Subcutaneous adipose tissue (tissue), 4 donors: ENCODE measurements around the gene AOC1. TPM values are rescaled to one million over a fixed set of nuclear protein-coding genes. Genes with fewer than 3 reads are reported as not detected.

ENCODE experiments used
- CTCF ChIP-seq: fragments of 450-650 bp; IDR thresholded peaks from one replicate; pipeline ENCODE4 v1.5.1; 2016; ENCODE audit warnings: low read depth, mild to moderate bottlenecking, control low read depth, antibody characterized with exemption, moderate library complexity
- total RNA-seq, 4 donors: library from RNA; depleted of rRNA; stranded (reverse); fragments of >200 nt; gene quantifications; one replicate each; pipeline ENCODE4 v1.1.0, GENCODE V29; 2016

Gene AOC1
- total RNA-seq, 4 donors from 2014 or later: 0.33 to 0.68 TPM; not detected in 2

DNA sequence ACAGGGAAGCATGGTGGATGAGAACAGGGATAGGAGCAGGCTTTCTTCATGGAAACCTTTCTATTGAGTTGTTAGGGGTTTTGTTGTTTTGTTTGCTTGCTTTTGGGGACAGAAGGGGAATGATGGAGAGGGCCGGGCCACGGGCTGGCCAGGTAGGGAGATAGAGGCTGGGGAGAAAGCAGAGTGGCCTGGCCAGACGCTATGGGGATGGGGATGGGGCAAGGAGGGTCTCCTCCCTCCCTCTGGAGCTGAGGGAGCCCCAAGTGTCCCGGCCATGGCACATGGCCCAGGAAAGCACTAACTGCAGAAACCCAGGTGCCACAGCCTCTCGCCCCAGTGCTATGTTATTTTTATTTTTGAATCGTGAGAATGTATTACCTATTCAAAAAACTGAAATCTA, 10.0 kb downstream of the AOC1 start:
- TF ChIP-seq CTCF: no peak

- no peak for TF ChIP-seq CTCF
These were observed 11.6 kb downstream of the AOC1 start for GRCh38 chr7:150863946-150864345.

DNA sequence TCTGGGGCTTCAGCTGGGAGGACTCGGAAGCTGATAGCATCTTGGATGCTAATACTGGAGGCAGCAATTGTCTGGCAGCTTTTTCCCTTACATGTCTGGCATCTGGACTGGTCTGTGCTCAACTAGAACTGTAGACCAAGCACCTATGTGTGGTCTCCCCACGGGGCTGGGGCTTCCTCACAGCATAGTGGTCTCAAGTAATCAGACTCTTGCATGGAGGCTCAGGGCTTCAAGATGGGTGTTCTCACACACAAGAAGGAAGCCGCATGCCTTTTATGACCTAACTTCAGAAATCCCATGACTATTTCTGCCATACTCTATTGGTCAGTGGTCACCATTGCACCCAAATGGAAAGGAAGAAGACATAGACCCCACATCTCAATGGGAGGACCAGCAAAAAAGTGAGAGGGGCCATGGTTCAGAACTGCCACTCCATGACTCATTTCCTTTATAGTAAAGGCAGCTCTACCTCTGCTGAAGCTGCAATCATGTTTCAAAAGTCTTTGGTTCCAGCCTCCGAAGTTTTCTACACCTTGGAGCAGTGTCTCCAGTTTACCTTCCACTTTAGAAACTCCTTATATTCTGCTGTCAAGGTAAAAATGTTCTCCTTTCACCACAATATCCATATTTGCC, 14.7 kb downstream of the AOC1 start:
- no peak for TF ChIP-seq CTCF

DNA sequence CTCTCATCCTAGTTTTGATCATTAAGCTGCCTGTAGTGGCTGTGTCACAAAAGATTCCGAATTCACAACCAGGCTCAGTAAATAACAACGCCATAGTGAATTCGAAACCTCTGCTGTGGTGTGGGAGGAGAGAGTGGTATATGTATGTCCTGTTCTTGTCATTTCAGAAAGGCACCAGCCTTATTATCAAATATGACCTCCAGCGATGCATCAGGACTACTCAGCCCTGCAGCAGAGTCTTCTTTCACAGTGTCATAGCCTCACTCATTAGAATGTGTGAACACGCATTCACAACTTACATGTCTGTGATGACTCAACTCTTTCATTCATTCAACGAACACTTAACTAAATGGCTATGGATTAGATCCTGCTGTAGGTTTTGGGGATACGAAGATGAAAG, 15.3 kb downstream of the AOC1 start:
- no peak for TF ChIP-seq CTCF

GRCh38 chr7:150869467-150869866, 17.1 kb downstream of the AOC1 start:
- TF ChIP-seq CTCF: no peak

- TF ChIP-seq CTCF: no peak
These were observed 19.3 kb downstream of the AOC1 start for GRCh38 chr7:150871601-150872000.

DNA sequence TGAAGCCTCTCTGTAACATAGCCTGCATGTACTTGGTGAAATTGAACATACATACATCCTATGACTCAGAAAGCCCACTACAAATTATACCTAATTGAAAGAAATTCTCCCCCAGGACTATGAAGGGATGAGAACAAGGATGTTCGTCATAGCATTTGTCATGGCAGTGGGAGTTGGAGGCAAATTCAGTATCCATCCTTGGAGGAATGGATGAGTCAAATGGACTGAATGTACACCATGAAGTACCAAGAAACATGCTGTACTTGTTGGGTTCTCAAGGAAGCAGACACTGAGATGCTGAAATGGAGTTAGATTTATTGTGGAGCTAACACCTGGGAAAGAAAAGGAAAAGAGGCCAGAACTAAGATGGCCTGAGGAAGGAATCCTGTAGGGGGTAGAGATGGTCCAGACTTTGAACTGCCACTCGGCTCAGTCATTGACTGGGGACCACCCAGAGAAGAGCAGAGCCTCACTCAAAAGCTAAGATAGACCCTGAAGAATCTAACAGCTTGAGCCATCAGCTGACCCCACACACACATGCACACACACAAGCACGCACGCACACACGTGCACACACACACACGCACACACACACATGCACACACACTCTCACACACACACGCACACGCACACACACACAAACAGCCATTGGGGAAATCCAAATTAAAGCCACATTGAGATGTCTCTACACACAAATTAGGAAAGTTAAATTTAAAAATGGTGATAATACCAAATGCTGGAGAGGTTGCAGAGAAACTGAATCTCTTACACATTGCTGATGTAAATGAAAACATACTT, 22.3 kb downstream of the AOC1 start:
- TF ChIP-seq CTCF: no peak
